OCI-LY7 (cell line): ENCODE data around the gene HDAC4. TPM values are rescaled to one million over a fixed set of nuclear protein-coding genes. Genes with fewer than 3 reads are reported as not detected.

ENCODE experiments used
- BruUV-seq: library from RNA; stranded (reverse); fragments of 400-500 nt; replicated peaks from 2 replicates; lab custom pipeline; 2021; lab: Mats Ljungman, UMichigan
- CTCF ChIA-PET: fragments of 300-600 bp; sonication (Branson Sonifier 250); formaldehyde crosslinking; loops from one replicate; lab custom pipeline; 2022; ENCODE audit warnings: antibody characterized with exemption; ENCODE audit not compliant: unreplicated experiment; lab: Charles Lee
- POLR2A ChIA-PET: fragments of 300-600 bp; sonication (Branson Sonifier 250); formaldehyde crosslinking; loops from one replicate; lab custom pipeline; 2022; ENCODE audit warnings: antibody characterized with exemption; lab: Charles Lee
- DNase-seq: peaks from one replicate; pipeline ENCODE4 v3.0.0-alpha.2; 2015; ENCODE audit warnings: low spot score
- H2AFZ ChIP-seq: fragments of 200-600 bp; sonication (generic), shearing (Covaris generic); 2 replicates; pipeline ENCODE4 v1.6.1; 2014; ENCODE audit warnings: mild to moderate bottlenecking, antibody characterized with exemption, low read length, moderate library complexity
- H3K27ac ChIP-seq: fragments of 200-600 bp; sonication (generic); 2 replicates; pipeline ENCODE4 v1.5.1; 2014; ENCODE audit warnings: mixed run types, low read depth, mild to moderate bottlenecking, moderate library complexity, low read length, inconsistent platforms; ENCODE audit not compliant: poor library complexity, severe bottlenecking
- H3K36me3 ChIP-seq: fragments of 200-600 bp; sonication (generic); 2 replicates; pipeline ENCODE4 v1.6.1; 2014; ENCODE audit warnings: mild to moderate bottlenecking, antibody characterized with exemption, low read length, moderate library complexity, mixed read lengths; ENCODE audit not compliant: insufficient read depth
- H3K4me1 ChIP-seq: fragments of 200-600 bp; sonication (generic); 2 replicates; pipeline ENCODE4 v1.5.1; 2014; ENCODE audit warnings: mild to moderate bottlenecking, low read length; ENCODE audit not compliant: insufficient read depth, poor library complexity, severe bottlenecking
- H3K4me2 ChIP-seq: fragments of 200-600 bp; sonication (generic); 2 replicates; pipeline ENCODE4 v1.6.1; 2014; ENCODE audit warnings: mild to moderate bottlenecking, low read length
- H3K4me3 ChIP-seq: fragments of 200-600 bp; sonication (generic); 2 replicates; pipeline ENCODE4 v1.5.1; 2014; ENCODE audit warnings: mild to moderate bottlenecking, low read depth, low read length; ENCODE audit not compliant: poor library complexity, severe bottlenecking
- H3K79me2 ChIP-seq: fragments of 200-600 bp; sonication (generic); 2 replicates; pipeline ENCODE4 v1.6.1; 2016; ENCODE audit warnings: low read depth, mild to moderate bottlenecking, low read length, moderate library complexity, mixed read lengths; ENCODE audit not compliant: insufficient read depth
- H3K9me2 ChIP-seq: fragments of 200-600 bp; sonication (generic); 2 replicates; pipeline ENCODE4 v1.6.1; 2016; ENCODE audit warnings: mild to moderate bottlenecking, low read length, mixed read lengths; ENCODE audit not compliant: insufficient read depth
- H3K9me3 ChIP-seq: fragments of 200-600 bp; sonication (generic); 2 replicates; pipeline ENCODE4 v1.6.1; 2014; ENCODE audit warnings: mild to moderate bottlenecking, mixed run types, low read length, mixed read lengths
- H4K20me1 ChIP-seq: fragments of 200-600 bp; sonication (generic); 2 replicates; pipeline ENCODE4 v1.6.1; 2014; ENCODE audit warnings: mild to moderate bottlenecking, antibody characterized with exemption, low read length, moderate library complexity, mixed read lengths; ENCODE audit not compliant: insufficient read depth
- EZH2phosphoT487 ChIP-seq: fragments of 200-600 bp; sonication (generic); IDR thresholded peaks from 2 replicates; pipeline ENCODE4 v1.6.1; 2018; ENCODE audit warnings: low read depth, borderline replicate concordance, mild to moderate bottlenecking, mixed run types, antibody characterized with exemption, low read length, moderate library complexity, mixed read lengths
- intact Hi-C: fragments of 100-400 bp; cut with micrococcal nuclease; formaldehyde crosslinking; loops from one replicate; pipeline ENCODE4 v1.10.0; 2022; ENCODE audit not compliant: unreplicated experiment
- total RNA-seq, 2 experiments: library from RNA; depleted of rRNA in 1 of 2; stranded (reverse); fragments of >200 nt in 1 of 2; shearing (Covaris generic) in 1 of 2; gene quantifications; 2 replicates each; pipeline ENCODE4 v1.2.3, GENCODE V29; 2014 to 2022
- TF ChIP-seq, protein P1 (sequence below): fragments of 200-600 bp; sonication (generic); conservative IDR thresholded peaks from 2 replicates; pipeline ENCODE4 v1.5.1; 2014; ENCODE audit warnings: mild to moderate bottlenecking, antibody characterized with exemption, low read length, moderate library complexity, mixed read lengths

HDAC4 gene
- total RNA-seq, 2 experiments from 2014 or later: 10.2 to 20.6 TPM

DNA sequence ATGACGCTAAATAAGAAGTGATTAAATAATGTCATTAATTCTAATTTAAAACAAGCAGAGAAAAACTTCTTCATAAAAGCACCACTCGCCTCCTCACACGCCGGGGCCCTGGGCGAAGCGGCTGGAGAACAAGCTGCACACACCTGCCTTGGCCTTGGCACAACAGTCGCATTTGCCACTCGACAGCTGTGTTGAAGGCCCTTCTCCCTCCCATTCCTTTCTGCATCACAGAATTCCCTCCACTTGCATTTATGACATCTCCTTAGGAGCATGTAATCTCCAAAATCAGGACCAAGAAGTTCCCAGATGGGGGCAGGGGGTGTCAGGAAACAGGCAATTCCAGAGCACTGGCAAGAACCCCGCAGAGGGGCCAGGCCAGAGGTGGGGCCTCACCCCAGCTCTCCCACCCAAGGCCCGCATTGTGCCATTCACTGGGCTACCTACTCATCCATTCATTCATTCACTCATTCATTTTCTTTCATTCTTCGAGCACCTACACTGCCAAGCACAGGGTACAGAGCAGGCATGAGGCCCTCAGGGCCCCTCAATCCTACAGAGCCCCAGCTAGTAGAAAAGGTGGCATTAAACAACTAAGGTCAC is 6.4 kb downstream of the HDAC4 start:
- Histone ChIP-seq H3K4me3 (no peak overlapping the region), H3K79me2 (no peaks in the 10 kb centered on the region; the same call in 1 of the 2 replicates), H3K4me1 (peaks cover 6% of the 10 kb centered on the region), H4K20me1 (peaks cover 18% of the 10 kb centered on the region), H3K27ac (no peak overlapping the region), H3K36me3 (no peaks in the 10 kb centered on the region), H3K4me2 (no peak overlapping the region), H3K9me2 (no peaks in the 10 kb centered on the region), H2AFZ (no peak overlapping the region), H3K9me3 (no peaks in the 10 kb centered on the region)
- BruUV-seq: no TSS peak
- DNase-seq: no peak
- intact Hi-C loops: no loop called here
- POLR2A ChIA-PET: no interaction called here
- CTCF ChIA-PET: interaction anchor here (0.6 kb wide), 1 partner anchor 123 kb away, joined by 3 read pairs; no protein-coding TSS in a partner anchor
- TF ChIP-seq, protein P1, sequence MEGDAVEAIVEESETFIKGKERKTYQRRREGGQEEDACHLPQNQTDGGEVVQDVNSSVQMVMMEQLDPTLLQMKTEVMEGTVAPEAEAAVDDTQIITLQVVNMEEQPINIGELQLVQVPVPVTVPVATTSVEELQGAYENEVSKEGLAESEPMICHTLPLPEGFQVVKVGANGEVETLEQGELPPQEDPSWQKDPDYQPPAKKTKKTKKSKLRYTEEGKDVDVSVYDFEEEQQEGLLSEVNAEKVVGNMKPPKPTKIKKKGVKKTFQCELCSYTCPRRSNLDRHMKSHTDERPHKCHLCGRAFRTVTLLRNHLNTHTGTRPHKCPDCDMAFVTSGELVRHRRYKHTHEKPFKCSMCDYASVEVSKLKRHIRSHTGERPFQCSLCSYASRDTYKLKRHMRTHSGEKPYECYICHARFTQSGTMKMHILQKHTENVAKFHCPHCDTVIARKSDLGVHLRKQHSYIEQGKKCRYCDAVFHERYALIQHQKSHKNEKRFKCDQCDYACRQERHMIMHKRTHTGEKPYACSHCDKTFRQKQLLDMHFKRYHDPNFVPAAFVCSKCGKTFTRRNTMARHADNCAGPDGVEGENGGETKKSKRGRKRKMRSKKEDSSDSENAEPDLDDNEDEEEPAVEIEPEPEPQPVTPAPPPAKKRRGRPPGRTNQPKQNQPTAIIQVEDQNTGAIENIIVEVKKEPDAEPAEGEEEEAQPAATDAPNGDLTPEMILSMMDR: no peak
- no peak for TF ChIP-seq EZH2phosphoT487

DNA sequence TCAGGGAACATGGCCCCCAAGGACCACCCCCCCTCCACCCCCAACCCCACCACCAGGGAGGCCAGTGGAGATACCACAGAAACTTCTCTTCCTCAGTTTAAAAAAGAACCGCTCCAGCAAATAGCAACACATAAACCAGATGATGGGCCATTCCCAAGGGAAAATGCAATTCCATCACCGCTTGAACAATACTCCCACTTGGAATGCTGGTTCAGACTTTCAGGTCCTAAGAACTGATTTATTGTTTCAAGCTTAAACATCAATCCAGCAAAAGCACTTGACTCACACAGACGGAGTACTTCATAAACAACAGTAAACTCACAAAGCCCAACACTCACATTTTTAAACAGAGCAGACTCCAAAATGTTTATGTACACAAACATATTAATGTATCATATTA is 6.9 kb downstream of the HDAC4 start:
- no TSS peak for BruUV-seq
- Histone ChIP-seq H3K9me2 (no peaks in the 10 kb centered on the region), H2AFZ (no peak overlapping the region), H3K79me2 (no peaks in the 10 kb centered on the region), H3K4me3 (no peak overlapping the region), H3K4me1 (peaks cover 1% of the 10 kb centered on the region), H4K20me1 (peaks cover 13% of the 10 kb centered on the region; the same call in 1 of the 2 replicates), H3K27ac (no peak overlapping the region), H3K9me3 (no peaks in the 10 kb centered on the region), H3K36me3 (no peaks in the 10 kb centered on the region), H3K4me2 (no peak overlapping the region)
- no peak for DNase-seq
- TF ChIP-seq, protein P1: no peak
- TF ChIP-seq EZH2phosphoT487: no peak
- intact Hi-C loops: no loop called here
- ChIA-PET CTCF (interaction anchor here (0.6 kb wide), 1 partner anchor 123 kb away, joined by 3 read pairs; no protein-coding TSS in a partner anchor), POLR2A (no interaction called here)

DNA sequence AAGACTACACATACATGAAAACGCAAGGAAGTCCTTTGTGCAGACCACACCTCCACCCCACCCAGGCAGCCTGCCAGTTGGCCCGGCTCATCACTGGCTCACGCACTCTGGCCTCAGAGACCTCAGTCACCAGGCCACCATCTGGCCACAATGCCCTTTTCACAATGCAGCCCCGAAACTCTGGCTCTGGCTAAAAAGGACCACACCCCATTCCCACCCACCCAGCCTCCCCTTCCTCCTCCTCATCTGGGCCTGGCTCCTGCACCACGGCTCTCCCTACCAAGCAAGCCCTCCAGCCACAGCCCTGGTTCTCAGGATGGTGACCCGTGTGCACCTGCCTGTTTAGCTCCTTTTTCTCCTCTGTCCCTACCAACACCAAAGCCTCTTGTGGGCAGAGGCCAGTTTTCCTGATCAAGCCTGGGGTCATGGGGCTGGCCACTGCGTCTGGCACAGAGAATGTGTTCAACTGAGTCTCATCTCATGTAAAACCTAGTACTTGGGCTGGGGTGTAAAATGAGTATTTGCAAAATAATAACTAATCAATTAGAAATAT is 7.4 kb downstream of the HDAC4 start:
- intact Hi-C loops: no loop called here
- no peak for TF ChIP-seq EZH2phosphoT487
- TF ChIP-seq, protein P1: no peak
- H3K27ac ChIP-seq: no peak overlapping the region
- DNase-seq: no peak
- peaks cover 8% of the 10 kb centered on the region; the same call in 1 of the 2 replicates for H4K20me1 ChIP-seq
- H3K9me3 ChIP-seq: no peaks in the 10 kb centered on the region
- no peak overlapping the region for H3K4me3 ChIP-seq
- POLR2A ChIA-PET: no interaction called here
- H3K79me2 ChIP-seq: no peaks in the 10 kb centered on the region
- H3K4me1 ChIP-seq: no peaks in the 10 kb centered on the region
- H3K9me2 ChIP-seq: no peaks in the 10 kb centered on the region
- H2AFZ ChIP-seq: no peak overlapping the region
- H3K36me3 ChIP-seq: no peaks in the 10 kb centered on the region
- BruUV-seq: no TSS peak
- H3K4me2 ChIP-seq: no peak overlapping the region
- CTCF ChIA-PET: no interaction called here
